B cell (primary cell): Measurements from ENCODE around the gene FNDC3A. TPM values are rescaled to one million over a fixed set of nuclear protein-coding genes. Genes with fewer than 3 reads are reported as not detected.

ENCODE experiments used
- ATAC-seq: fragments of 200-7000 bp; cut with Tn5 transposase; one replicate; pipeline ENCODE4 v1.10.0; 2021; ENCODE audit warnings: low read depth, mild to moderate bottlenecking, moderate number of reproducible peaks, moderate library complexity
- CTCF ChIA-PET: fragments of 350-600 bp; sonication (Branson Sonifier 250); formaldehyde crosslinking; loops from one replicate; lab custom pipeline; 2021; ENCODE audit warnings: antibody characterized with exemption, inconsistent platforms; lab: Charles Lee
- POLR2A ChIA-PET: fragments of 350-600 bp; sonication (Branson Sonifier 250); formaldehyde crosslinking; loops from one replicate; lab custom pipeline; 2021; ENCODE audit warnings: antibody characterized with exemption; lab: Charles Lee
- DNase-seq: peaks from one replicate; pipeline ENCODE4 v3.0.0; 2013
- H2AFZ ChIP-seq: 2 replicates; pipeline ENCODE4 v1.6.1; 2012; ENCODE audit warnings: mild to moderate bottlenecking, low read depth, low read length; ENCODE audit not compliant: insufficient read depth, poor library complexity, severe bottlenecking
- H3K27ac ChIP-seq, 2 donors: 1 replicate in 1 of 2; 2 replicates in 1 of 2; pipeline ENCODE4 v1.5.1; 2012 to 2013; ENCODE audit warnings: low read length in 2 of 2, mild to moderate bottlenecking in 2 of 2, moderate library complexity in 1 of 2
- H3K27me3 ChIP-seq, 4 experiments: fragments of 200-600 bp in 1 of 4; sonication (generic) in 1 of 4; replicated peaks in 1 of 4; 1 replicate in 2 of 4; 2 replicates in 2 of 4; pipeline versions ENCODE4 v1.6.1 to v1.7.0; 2013 to 2016; ENCODE audit warnings: low read length in 3 of 4, mild to moderate bottlenecking in 2 of 4, mixed read lengths in 1 of 4, moderate library complexity in 1 of 4; ENCODE audit not compliant: insufficient read depth in 4 of 4, control insufficient read depth in 3 of 4; ENCODE audit errors: control extremely low read depth in 1 of 4
- H3K36me3 ChIP-seq, 2 experiments: replicated peaks in 1 of 2; 1 replicate in 1 of 2; 2 replicates in 1 of 2; pipeline versions ENCODE4 v1.6.1 to v1.7.1; 2013; ENCODE audit warnings: low read length in 1 of 2; ENCODE audit not compliant: insufficient read depth in 2 of 2, control insufficient read depth in 1 of 2; ENCODE audit errors: control extremely low read depth in 1 of 2, extremely low read depth in 1 of 2
- H3K4me1 ChIP-seq, 2 donors: fragments of 200-600 bp in 1 of 2; sonication (generic) in 1 of 2; 1 replicate in 1 of 2; 2 replicates in 1 of 2; pipeline versions ENCODE4 v1.5.1 to v1.6.1; 2013 to 2017; ENCODE audit warnings: low read length in 2 of 2; ENCODE audit not compliant: control insufficient read depth in 2 of 2, insufficient read depth in 2 of 2
- H3K4me2 ChIP-seq: replicated peaks from 2 replicates; pipeline ENCODE3; 2012; ENCODE audit warnings: mild to moderate bottlenecking, low read depth, low read length; ENCODE audit not compliant: poor library complexity, severe bottlenecking
- H3K4me3 ChIP-seq, 5 experiments: fragments of 200-600 bp in 1 of 5; sonication (generic) in 1 of 5; 1 replicate in 3 of 5; 2 replicates in 2 of 5; pipeline versions ENCODE4 v1.5.1 to v1.7.0; 2011 to 2016; ENCODE audit warnings: low read length in 4 of 5, mild to moderate bottlenecking in 4 of 5, low read depth in 2 of 5, control low read depth in 1 of 5, moderate library complexity in 1 of 5; ENCODE audit not compliant: insufficient read depth in 1 of 5; ENCODE audit errors: control extremely low read depth in 1 of 5, extremely low read depth in 1 of 5
- H3K79me2 ChIP-seq: fragments of 200-600 bp; sonication (generic); one replicate; pipeline ENCODE4 v1.6.0; 2016; ENCODE audit warnings: low read length; ENCODE audit not compliant: control insufficient read depth, insufficient read depth
- H3K9ac ChIP-seq: fragments of 200-600 bp; sonication (generic); 2 replicates; pipeline ENCODE4 v1.6.1; 2017; ENCODE audit warnings: mild to moderate bottlenecking, low read length, moderate library complexity
- H3K9me3 ChIP-seq, 3 donors: one replicate each; pipeline versions ENCODE4 v1.6.1 to v1.7.1; 2013; ENCODE audit warnings: low read length in 2 of 3; ENCODE audit not compliant: control insufficient read depth in 2 of 3, insufficient read depth in 1 of 3; ENCODE audit errors: control extremely low read depth in 1 of 3
- H4K20me1 ChIP-seq: 2 replicates; pipeline ENCODE4 v1.6.0; 2012; ENCODE audit warnings: mild to moderate bottlenecking, low read length; ENCODE audit not compliant: insufficient read depth, control insufficient read depth, poor library complexity, severe bottlenecking
- H3K27ac Mint-ChIP-seq: one replicate; pipeline ENCODE4 v1.8.0; 2021; ENCODE audit warnings: mixed read lengths
- H3K27me3 Mint-ChIP-seq: one replicate; pipeline ENCODE4 v1.8.0; 2021; ENCODE audit warnings: mixed read lengths
- H3K4me1 Mint-ChIP-seq: one replicate; pipeline ENCODE4 v1.8.0; 2021; ENCODE audit warnings: mixed read lengths
- H3K4me3 Mint-ChIP-seq: one replicate; pipeline ENCODE4 v1.8.0; 2021; ENCODE audit warnings: mixed read lengths
- H3K9me3 Mint-ChIP-seq: one replicate; pipeline ENCODE4 v1.8.0; 2022; ENCODE audit warnings: mixed read lengths; ENCODE audit not compliant: insufficient read depth
- CTCF ChIP-seq: fragments of 200-600 bp; IDR thresholded peaks from one replicate; pipeline ENCODE4 v1.8.0; 2022; ENCODE audit warnings: antibody characterized with exemption, mild to moderate bottlenecking
- EZH2 ChIP-seq: IDR thresholded peaks from 2 replicates; pipeline ENCODE4 v1.6.1; 2012; ENCODE audit warnings: borderline replicate concordance, low read depth, mild to moderate bottlenecking, moderate library complexity, low read length; ENCODE audit not compliant: insufficient read depth, poor library complexity, severe bottlenecking
- WGBS: methylation state at CpG from one replicate; pipeline ENCODE4 v1.1.5; 2013; ENCODE audit warnings: missing lambda C conversion rate; ENCODE audit not compliant: insufficient coverage; 5-methylcytosine and 5-hydroxymethylcytosine counted together
- intact Hi-C: fragments of 100-400 bp; cut with micrococcal nuclease; formaldehyde crosslinking; loops from one replicate; pipeline ENCODE4 v1.10.0; 2022
- polyA plus RNA-seq: library from polyadenylated mRNA; depleted of rRNA; stranded (reverse); fragments of >200 nt; gene quantifications from 2 replicates; pipeline ENCODE4 v1.2.3, GENCODE V29; 2012
- total RNA-seq, 2 donors: library from RNA; stranded (reverse); fragments of 120-200 nt in 1 of 2; gene quantifications; 1 replicate in 1 of 2; 2 replicates in 1 of 2; pipeline versions ENCODE4 v1.2.3 to v1.2.4, GENCODE V29; 2013 to 2022

Gene FNDC3A
- total and polyA plus RNA-seq, 2 donors (not counting 1 experiment from before 2014, with no cell fraction given), result 13.5 to 37.1 TPM

- DNase-seq, result no peak
- ChIA-PET CTCF (interaction anchor here (1.6 kb wide), 1 partner anchor 133 kb away, joined by 4 read pairs; no protein-coding TSS in a partner anchor), POLR2A (interaction anchor here (0.7 to 1.1 kb wide), 2 partner anchors 272 to 1735 kb away, joined by 3 to 4 read pairs; no protein-coding TSS in a partner anchor)
- Mint-ChIP-seq H3K4me3 (peak overlapping the region; percentile 98), H3K27me3 (no peaks in the 10 kb centered on the region), H3K27ac (peak overlapping the region; percentile 96), H3K9me3 (peaks cover 11% of the 10 kb centered on the region), H3K4me1 (peaks cover 51% of the 10 kb centered on the region)
- Histone ChIP-seq H3K9ac (peak overlapping the region; percentile 93), H3K27me3 (no peaks in the 10 kb centered on the region), H3K9me3 (peaks cover 3 to 11% (median 10%) of the 10 kb centered on the region in 3 donors), H3K27ac (peak overlapping the region; percentile 95 to 96), H3K4me2 (peak overlapping the region; percentile 81), H3K36me3 (no peaks in the 10 kb centered on the region), H3K79me2 (peaks cover 52% of the 10 kb centered on the region), H2AFZ (peak overlapping the region; percentile 84), H3K4me1 (peaks cover 40 to 49% of the 10 kb centered on the region in 2 donors), H4K20me1 (peaks cover 20% of the 10 kb centered on the region), H3K4me3 (peak overlapping the region; percentile 85 to 95 (median 88))
- TF ChIP-seq EZH2, result no peak
- TF ChIP-seq CTCF, result no peak
- under 1% methylated on average over 36 of the region's 40 CpGs for WGBS
- intact Hi-C loops, result loop anchor here (1.0 to 5.0 kb wide), 10 partner anchors 56 to 939 kb away; partner anchors contain the start of genes CAB39L, CDADC1, KPNA3 and MED4
- no peak for ATAC-seq
Observed at GRCh38 chr13:48976576-48977285, 1.0 kb downstream of the FNDC3A start.

GRCh38 chr13:48977286-48977625 is 1.5 kb downstream of the FNDC3A start:
- intact Hi-C loops, result loop anchor here (2.0 to 5.0 kb wide), 9 partner anchors 55 to 940 kb away; partner anchors contain the start of genes CAB39L, CDADC1, KPNA3 and MED4
- no peak for ATAC-seq
- Mint-ChIP-seq H3K9me3 (peaks cover 11% of the 10 kb centered on the region), H3K4me3 (peak overlapping the region; percentile 98), H3K27ac (peak overlapping the region; percentile 96), H3K4me1 (peaks cover 52% of the 10 kb centered on the region), H3K27me3 (no peaks in the 10 kb centered on the region)
- Histone ChIP-seq H3K4me1 (peaks cover 40 to 49% of the 10 kb centered on the region in 2 donors), H3K9me3 (peaks cover under 1 to 10% (median 10%) of the 10 kb centered on the region in 3 donors), H2AFZ (peak overlapping the region; percentile 77), H3K27ac (peak overlapping the region; percentile 95 to 96), H3K79me2 (peaks cover 57% of the 10 kb centered on the region), H3K4me2 (peak overlapping the region; percentile 81), H3K27me3 (no peaks in the 10 kb centered on the region), H3K9ac (peak overlapping the region; percentile 93), H4K20me1 (peaks cover 20% of the 10 kb centered on the region), H3K4me3 (peak overlapping the region; percentile 85 to 95 (median 88)), H3K36me3 (no peaks in the 10 kb centered on the region)
- no peak for DNase-seq
- no CpG with 5 or more reads among the region's 3 CpGs for WGBS
- ChIA-PET POLR2A (no interaction called here), CTCF (no interaction called here)
- TF ChIP-seq CTCF, result no peak
- TF ChIP-seq EZH2, result no peak
